NT2/D1 (cell line): ENCODE results near the gene AGAP1.

Experiments used
- DNase-seq: peaks from one replicate; pipeline ENCODE4 v3.0.0-alpha.2; 2011; ENCODE audit warnings: low read depth, low spot score
- H3K27me3 ChIP-seq: 2 replicates; pipeline ENCODE4 v1.6.0; 2011; ENCODE audit warnings: mild to moderate bottlenecking; ENCODE audit not compliant: insufficient read length, insufficient read depth
- H3K36me3 ChIP-seq: 2 replicates; pipeline ENCODE4 v1.6.1; 2011; ENCODE audit warnings: mild to moderate bottlenecking, low read length, mixed read lengths; ENCODE audit not compliant: insufficient read depth, insufficient read length
- H3K4me1 ChIP-seq: 2 replicates; pipeline ENCODE4 v1.5.1; 2011; ENCODE audit not compliant: insufficient read depth, insufficient read length
- H3K4me3 ChIP-seq: 2 replicates; pipeline ENCODE4 v1.5.1; 2011; ENCODE audit warnings: low read depth; ENCODE audit not compliant: insufficient read length
- H3K9ac ChIP-seq: 2 replicates; pipeline ENCODE4 v1.6.0; 2011; ENCODE audit warnings: low read depth; ENCODE audit not compliant: insufficient read length
- H3K9me3 ChIP-seq: 2 replicates; pipeline ENCODE4 v1.5.1; 2011; ENCODE audit warnings: mild to moderate bottlenecking, low read length; ENCODE audit not compliant: insufficient read depth
- SUZ12 ChIP-seq: IDR thresholded peaks from 2 replicates; pipeline ENCODE4 v1.6.1; 2011; ENCODE audit not compliant: insufficient read length, insufficient read depth; ENCODE audit errors: extremely low read depth
- YY1 ChIP-seq: IDR thresholded peaks from 2 replicates; pipeline ENCODE4 v1.6.1; 2011; ENCODE audit not compliant: insufficient read length, insufficient read depth
- ZNF274 ChIP-seq: IDR thresholded peaks from 2 replicates; pipeline ENCODE4 v1.6.1; 2011; ENCODE audit warnings: mild to moderate bottlenecking, low read depth, low read length

Gene AGAP1

DNA sequence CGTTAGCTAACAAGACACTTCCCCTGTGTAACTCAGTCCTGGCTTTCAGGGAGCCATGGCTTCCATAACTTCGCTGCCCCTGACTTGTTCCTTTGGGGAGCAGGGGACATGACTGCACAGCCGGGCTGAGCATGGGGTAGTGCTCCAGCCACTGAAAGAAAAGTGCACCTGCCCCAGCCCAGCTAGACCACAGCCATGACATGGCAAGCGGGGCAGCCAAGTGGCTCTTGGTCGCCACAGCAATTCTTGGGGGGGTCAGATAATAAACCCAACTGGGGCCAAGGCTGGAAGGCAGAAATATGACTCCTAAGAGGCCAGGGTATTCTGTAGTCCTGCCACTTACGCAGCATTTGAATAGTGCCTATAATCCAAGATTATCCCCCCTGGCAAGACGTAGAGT, 385.3 kb downstream of the AGAP1 start:
- Histone ChIP-seq H3K36me3 (no peaks in the 10 kb centered on the region), H3K9me3 (no peaks in the 10 kb centered on the region), H3K9ac (no peak overlapping the region), H3K4me3 (no peak overlapping the region), H3K4me1 (no peaks in the 10 kb centered on the region), H3K27me3 (no peaks in the 10 kb centered on the region)
- TF ChIP-seq YY1, result no peak
- no peak for TF ChIP-seq SUZ12
- no peak for TF ChIP-seq ZNF274
- no peak for DNase-seq

DNA sequence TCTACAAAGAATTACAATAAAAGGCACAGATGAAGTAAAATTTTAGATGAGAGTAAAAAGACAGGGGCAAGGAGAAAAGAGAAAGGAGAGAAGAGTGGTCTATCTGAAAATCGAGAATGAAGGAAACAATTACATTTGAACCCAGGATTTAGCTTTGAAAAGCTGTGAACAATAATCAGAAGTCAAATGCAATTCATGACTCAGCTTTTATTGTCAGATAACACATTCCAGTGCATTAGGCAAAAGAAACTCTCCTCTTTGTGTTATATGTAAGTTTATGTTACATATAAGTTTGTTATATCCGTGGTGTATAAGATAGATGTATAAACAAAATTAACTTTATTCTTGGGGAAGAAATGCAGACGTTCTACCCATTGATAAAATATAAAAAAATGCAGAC, 389.8 kb downstream of the AGAP1 start:
- DNase-seq, result no peak
- no peak overlapping the region for H3K9ac ChIP-seq
- H3K27me3 ChIP-seq, result no peaks in the 10 kb centered on the region
- no peaks in the 10 kb centered on the region for H3K36me3 ChIP-seq
- no peaks in the 10 kb centered on the region for H3K9me3 ChIP-seq
- peaks cover 2% of the 10 kb centered on the region for H3K4me1 ChIP-seq
- no peak overlapping the region for H3K4me3 ChIP-seq
- TF ChIP-seq ZNF274 (no peak), YY1 (no peak), SUZ12 (no peak)

DNA sequence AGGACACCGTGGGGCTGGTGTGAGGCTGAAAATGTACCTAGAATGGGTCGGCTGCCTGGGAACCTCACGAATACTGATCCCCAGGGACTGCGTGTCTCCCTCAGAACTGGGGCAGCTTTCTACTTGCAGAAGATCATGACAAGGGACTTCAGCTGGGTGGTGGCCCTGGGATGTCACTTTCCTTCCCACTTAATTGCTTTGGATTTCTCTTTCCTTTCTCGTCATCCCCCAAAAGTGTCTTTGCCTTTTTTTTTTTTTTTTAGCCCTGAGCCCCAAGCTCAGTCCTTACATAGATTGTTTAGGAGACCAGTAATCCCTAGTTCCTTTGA, 395.4 kb downstream of the AGAP1 start:
- no peak for DNase-seq
- Histone ChIP-seq H3K9me3 (no peaks in the 10 kb centered on the region), H3K4me3 (no peak overlapping the region), H3K9ac (no peak overlapping the region), H3K36me3 (peaks cover 11% of the 10 kb centered on the region), H3K27me3 (no peaks in the 10 kb centered on the region), H3K4me1 (peaks cover 2% of the 10 kb centered on the region)
- TF ChIP-seq ZNF274 (no peak), YY1 (no peak), SUZ12 (no peak)

DNA sequence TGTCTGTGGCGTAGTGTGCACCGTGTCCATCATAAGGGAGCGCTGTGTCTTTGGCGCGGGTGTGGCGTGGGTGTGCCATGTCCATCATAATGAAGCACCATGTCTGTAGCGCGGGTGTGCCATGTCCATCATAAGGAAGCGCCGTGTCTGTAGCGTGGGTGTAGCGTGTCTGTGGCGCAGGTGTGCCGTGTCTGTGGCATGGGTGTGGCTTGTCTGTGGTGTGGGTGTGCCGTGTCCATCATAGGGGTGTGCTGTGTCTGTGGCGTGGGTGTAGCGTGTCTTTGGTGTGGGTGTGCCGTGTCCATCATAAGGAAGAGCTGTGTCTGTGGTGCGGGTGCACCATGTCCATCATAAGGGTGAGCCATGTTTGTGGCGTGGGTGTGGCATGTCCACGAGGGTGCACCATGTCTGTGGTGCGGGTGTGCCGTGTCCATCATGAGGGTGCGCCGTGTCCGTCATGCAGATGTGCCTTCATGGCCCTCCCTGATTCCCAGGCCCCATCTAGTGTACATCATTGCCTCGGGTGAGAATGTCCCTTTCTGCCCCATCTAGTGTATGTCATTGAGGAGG, 399.4 kb downstream of the AGAP1 start:
- Histone ChIP-seq H3K4me3 (no peak overlapping the region), H3K36me3 (peaks cover 17% of the 10 kb centered on the region), H3K9me3 (no peaks in the 10 kb centered on the region), H3K4me1 (peaks cover 2% of the 10 kb centered on the region), H3K27me3 (no peaks in the 10 kb centered on the region), H3K9ac (no peak overlapping the region)
- no peak for TF ChIP-seq ZNF274
- TF ChIP-seq YY1, result no peak
- TF ChIP-seq SUZ12, result no peak
- no peak for DNase-seq

DNA sequence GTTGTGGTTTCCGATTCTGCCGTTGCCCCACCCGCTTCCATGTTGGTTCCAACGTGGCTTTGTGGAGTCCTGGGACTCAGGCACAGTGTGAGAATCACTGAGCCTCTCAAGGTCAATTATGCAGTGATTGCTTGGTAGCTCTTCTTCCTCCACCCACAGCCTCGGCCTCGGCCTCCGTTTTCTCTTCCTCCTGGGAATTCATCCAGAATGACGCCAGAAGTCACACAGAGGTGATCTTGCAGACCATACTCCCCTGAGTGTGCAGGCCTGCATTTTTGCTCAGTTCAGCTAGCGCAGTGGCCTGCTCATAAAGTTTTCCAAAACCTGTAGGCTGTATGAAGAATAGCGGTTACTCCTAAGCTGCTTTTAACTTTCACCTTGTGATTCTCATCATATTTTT, 401.0 kb downstream of the AGAP1 start:
- no peaks in the 10 kb centered on the region for H3K27me3 ChIP-seq
- no peaks in the 10 kb centered on the region for H3K4me1 ChIP-seq
- no peak for DNase-seq
- H3K9ac ChIP-seq, result no peak overlapping the region
- no peaks in the 10 kb centered on the region for H3K9me3 ChIP-seq
- no peak overlapping the region for H3K4me3 ChIP-seq
- TF ChIP-seq ZNF274, result no peak
- no peak for TF ChIP-seq YY1
- TF ChIP-seq SUZ12, result no peak
- peaks cover 17% of the 10 kb centered on the region for H3K36me3 ChIP-seq

DNA sequence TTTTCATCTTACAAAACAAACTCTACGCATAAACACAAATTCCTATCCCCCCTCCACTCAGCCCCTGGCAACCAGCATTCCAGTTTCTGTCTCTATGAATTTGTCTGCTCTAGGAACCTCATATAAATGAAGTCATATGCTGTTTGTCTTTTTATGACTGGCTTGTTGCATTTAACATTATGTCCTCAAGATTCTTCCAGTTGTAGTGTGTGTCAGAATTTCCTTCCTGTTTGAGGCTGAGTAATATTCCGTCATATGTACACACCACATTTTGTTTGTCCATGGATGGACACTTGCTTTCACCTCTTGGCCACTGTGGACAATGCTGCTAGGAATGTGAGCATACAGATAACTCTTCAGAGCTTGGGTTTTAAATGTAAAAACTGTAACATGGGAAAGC, 402.2 kb downstream of the AGAP1 start:
- no peak overlapping the region for H3K9ac ChIP-seq
- H3K9me3 ChIP-seq, result no peaks in the 10 kb centered on the region
- TF ChIP-seq SUZ12 (no peak), YY1 (no peak), ZNF274 (no peak)
- no peaks in the 10 kb centered on the region for H3K27me3 ChIP-seq
- H3K4me1 ChIP-seq, result no peaks in the 10 kb centered on the region
- no peak overlapping the region for H3K4me3 ChIP-seq
- peaks cover 17% of the 10 kb centered on the region for H3K36me3 ChIP-seq
- no peak for DNase-seq

DNA sequence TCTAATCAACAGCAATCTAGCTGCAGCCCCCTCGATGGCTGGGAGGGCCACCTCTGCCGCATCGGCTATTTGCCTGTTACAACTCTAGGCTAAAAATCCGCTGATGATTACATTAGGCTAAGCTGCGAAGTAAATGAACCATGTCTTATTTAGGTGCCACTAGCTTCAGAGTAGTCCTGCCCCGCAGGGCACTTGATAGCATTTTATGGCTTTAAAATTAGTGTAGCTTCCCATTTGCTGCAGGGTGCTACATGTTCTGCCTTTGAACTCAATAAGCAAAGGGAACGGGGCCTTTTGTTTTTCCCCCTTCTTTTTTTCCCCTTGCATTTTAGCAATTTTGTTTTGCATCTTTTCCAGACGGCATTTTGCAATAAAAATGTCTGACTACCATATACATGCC, 404.1 kb downstream of the AGAP1 start:
- H3K9ac ChIP-seq, result no peak overlapping the region
- H3K4me1 ChIP-seq, result no peaks in the 10 kb centered on the region
- no peak overlapping the region for H3K4me3 ChIP-seq
- H3K36me3 ChIP-seq, result peaks cover 16% of the 10 kb centered on the region
- H3K27me3 ChIP-seq, result no peaks in the 10 kb centered on the region
- no peaks in the 10 kb centered on the region for H3K9me3 ChIP-seq
- DNase-seq, result no peak
- no peak for TF ChIP-seq ZNF274
- TF ChIP-seq YY1, result no peak
- no peak for TF ChIP-seq SUZ12
